NCI-H82 treated with DMSO at 0.1 percent for 48 hours (cell line): ENCODE data around the gene ITSN1.
"Not testable (repeated sequence)": the region's sequence is repeated elsewhere in the genome, so short reads cannot be mapped to it uniquely, and the experiment has no call there.

ENCODE experiments used
- DNase-seq: peaks from one replicate; lab custom pipeline; 2025; ENCODE audit not compliant: unreplicated experiment; lab: John Stamatoyannopoulos, UW

The ITSN1 gene

GRCh38 chr21:33916200-33916567 is 273.9 kb downstream of the ITSN1 start:
- DNase-seq, result no peak

- DNase-seq, result no peak
Observed at GRCh38 chr21:33917421-33917820, 275.1 kb downstream of the ITSN1 start.

- peak; percentile 73 for DNase-seq
Observed at GRCh38 chr21:33924079-33924765, 281.9 kb downstream of the ITSN1 start.

- DNase-seq, result no peak
Observed at GRCh38 chr21:33924766-33925100, 282.4 kb downstream of the ITSN1 start.

- not testable (repeated sequence) for DNase-seq
Observed at GRCh38 chr21:33926248-33926647, 283.9 kb downstream of the ITSN1 start.

- not testable (repeated sequence) for DNase-seq
Observed at GRCh38 chr21:33931052-33931798, 288.9 kb downstream of the ITSN1 start.

GRCh38 chr21:33931799-33932390 is 289.6 kb downstream of the ITSN1 start:
- no peak for DNase-seq

GRCh38 chr21:33932731-33933130 is 290.4 kb downstream of the ITSN1 start:
- no peak for DNase-seq

- DNase-seq, result no peak
Observed at GRCh38 chr21:33936301-33937038, 294.2 kb downstream of the ITSN1 start.

- DNase-seq, result no peak
Observed at GRCh38 chr21:33937146-33937545, 294.8 kb downstream of the ITSN1 start.

GRCh38 chr21:33937931-33938339 is 295.6 kb downstream of the ITSN1 start:
- DNase-seq, result no peak

GRCh38 chr21:33938381-33938780 is 296.1 kb downstream of the ITSN1 start:
- DNase-seq, result no peak

GRCh38 chr21:33939226-33939625 is 296.9 kb downstream of the ITSN1 start:
- DNase-seq, result no peak

GRCh38 chr21:33940164-33940880 is 298.0 kb downstream of the ITSN1 start:
- no peak for DNase-seq

- no peak for DNase-seq
Observed at GRCh38 chr21:33940881-33941245, 298.6 kb downstream of the ITSN1 start.

GRCh38 chr21:33942426-33942825 is 300.1 kb downstream of the ITSN1 start:
- DNase-seq, result no peak

- peak; percentile 73 for DNase-seq
Observed at GRCh38 chr21:33943293-33943692, 301.0 kb downstream of the ITSN1 start.

GRCh38 chr21:33944185-33944763 is 302.0 kb downstream of the ITSN1 start:
- DNase-seq, result no peak

- DNase-seq, result no peak
Observed at GRCh38 chr21:33945652-33946270, 303.5 kb downstream of the ITSN1 start.

- no peak for DNase-seq
Observed at GRCh38 chr21:33947451-33948095, 305.3 kb downstream of the ITSN1 start.
